ENCODE measurements around the gene ALDH1A3.

Gene ALDH1A3

GRCh38 chr15:100885811-100886210 lies 6.2 kb downstream of the ALDH1A3 start:
- no peak for DNase-seq

- DNase-seq, result no peak
Observed at GRCh38 chr15:100887211-100887913, 7.7 kb downstream of the ALDH1A3 start.

- DNase-seq, result no peak
Observed at GRCh38 chr15:100889385-100890050, 9.9 kb downstream of the ALDH1A3 start.

DNA sequence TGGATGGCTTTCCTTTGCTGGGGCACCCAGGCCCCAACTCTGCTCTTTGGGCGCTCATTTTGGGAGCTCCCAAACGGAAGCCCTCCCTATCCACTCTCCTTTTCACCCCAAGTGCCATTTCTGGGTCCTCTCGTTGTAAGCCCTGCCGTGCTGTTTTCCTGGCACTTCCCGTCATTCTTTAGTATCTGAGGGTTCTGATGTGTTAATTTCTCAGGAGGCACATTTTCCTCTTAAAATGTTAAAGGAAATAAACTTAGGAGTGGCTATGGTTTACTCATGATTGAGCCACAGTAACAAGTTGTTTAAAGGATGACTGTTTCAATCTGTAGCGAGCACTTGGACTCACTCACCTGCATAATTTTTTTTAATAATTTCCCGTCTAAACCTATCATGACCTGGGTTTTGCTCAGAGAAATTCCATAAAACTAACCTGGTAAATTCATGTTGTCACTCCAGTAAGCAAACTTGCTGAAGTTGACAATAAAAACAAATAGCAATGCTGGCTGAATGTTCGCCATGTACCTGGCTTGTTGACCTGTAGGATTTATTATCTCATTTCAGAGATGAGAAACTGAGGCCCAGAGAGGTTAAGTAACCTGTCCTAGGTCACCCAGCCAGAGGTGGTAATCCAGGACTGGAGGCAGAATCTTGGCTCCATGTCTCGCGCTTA lies 10.6 kb downstream of the ALDH1A3 start:
- no peak for DNase-seq

GRCh38 chr15:100890850-100891249 lies 11.2 kb downstream of the ALDH1A3 start:
- DNase-seq, result no peak

GRCh38 chr15:100891307-100892012 lies 11.8 kb downstream of the ALDH1A3 start:
- DNase-seq, result no peak

- DNase-seq, result no peak
Observed at GRCh38 chr15:100892013-100892355, 12.4 kb downstream of the ALDH1A3 start.

GRCh38 chr15:100893261-100893963 lies 13.8 kb downstream of the ALDH1A3 start:
- no peak for DNase-seq

GRCh38 chr15:100893964-100894295 lies 14.3 kb downstream of the ALDH1A3 start:
- no peak for DNase-seq

- no peak for DNase-seq
Observed at GRCh38 chr15:100895721-100896120, 16.1 kb downstream of the ALDH1A3 start.

DNA sequence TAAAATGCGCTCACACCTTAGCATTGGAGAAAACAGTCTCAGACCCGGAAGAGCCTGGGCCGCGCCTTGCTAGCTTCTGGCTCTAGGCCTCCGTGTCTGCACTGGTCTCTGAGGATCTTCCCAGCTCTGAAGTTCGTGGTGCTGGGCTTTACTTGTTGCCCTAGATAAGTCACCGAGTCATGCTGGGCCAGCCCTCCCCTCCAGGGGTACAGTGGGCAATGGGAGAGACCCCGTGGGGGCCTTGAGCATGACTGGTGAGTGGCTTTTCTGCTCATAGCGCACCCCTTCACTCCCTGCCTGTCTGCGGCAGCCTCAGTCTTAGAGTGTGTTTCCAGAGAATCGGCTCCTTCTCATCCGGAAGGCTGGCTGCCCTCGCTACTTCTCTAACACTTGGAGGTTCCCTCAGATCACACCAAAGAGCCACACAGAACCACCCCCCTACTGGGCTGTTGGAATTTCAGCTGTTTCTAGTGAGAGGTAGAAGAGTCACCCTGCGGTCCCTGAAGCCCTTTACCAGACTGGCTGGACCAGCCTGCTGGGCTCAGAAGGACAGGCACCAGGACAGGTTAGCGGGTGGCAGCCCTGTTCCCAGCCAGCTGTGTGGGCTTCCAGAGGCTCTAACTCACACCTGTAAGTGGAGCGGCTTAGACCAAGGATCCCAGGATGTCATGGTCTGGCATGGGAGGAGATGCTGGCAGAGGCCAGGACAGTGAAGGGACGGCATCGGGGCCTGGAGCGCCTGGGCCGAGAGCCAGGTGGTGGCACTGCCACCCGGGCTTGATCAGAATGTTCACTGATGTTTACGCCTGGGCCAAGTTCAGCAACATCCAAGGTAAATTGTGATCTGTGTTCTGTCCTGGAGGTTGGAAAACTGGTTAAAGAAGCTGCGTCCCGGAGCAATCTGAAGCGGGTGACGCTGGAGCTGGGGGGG lies 17.9 kb downstream of the ALDH1A3 start:
- DNase-seq, result no peak

DNA sequence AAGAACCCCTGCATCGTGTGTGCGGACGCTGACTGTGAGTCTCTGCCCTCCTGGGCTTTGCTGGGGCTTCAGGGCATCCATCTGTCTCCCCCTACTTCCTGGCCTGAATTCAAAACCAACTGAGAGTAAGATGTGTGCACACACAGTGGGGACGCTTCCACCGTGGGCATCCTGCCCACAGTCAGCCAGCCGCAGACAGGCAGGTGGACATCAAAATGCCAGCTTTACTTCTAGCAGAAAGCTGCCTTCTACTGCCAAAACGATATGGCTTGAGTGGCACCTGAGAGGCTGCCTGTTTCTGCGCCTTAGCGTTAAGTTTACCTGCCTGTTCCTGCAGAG lies 18.5 kb downstream of the ALDH1A3 start:
- DNase-seq, result no peak

- no peak for DNase-seq
Observed at GRCh38 chr15:100898661-100899462, 19.2 kb downstream of the ALDH1A3 start.

DNA sequence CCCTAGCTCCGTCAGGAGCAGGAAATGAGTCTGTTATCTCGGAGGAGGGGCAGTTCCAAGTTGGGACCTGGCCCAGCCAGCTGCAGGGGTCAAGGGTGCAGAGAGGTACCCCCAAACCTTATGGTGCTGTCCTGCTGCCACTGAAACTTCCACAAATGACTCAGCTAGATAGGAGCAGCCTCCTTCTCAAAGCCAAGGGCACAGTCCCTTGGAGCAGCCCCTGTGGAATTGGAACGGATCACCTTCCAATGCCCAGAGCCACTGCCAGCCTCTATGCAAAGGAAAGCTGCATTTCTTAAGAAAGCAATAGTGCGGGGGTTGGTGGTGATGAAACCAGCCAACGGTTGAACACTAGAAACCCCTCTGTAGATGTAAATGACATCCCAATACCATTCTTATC lies 20.0 kb downstream of the ALDH1A3 start:
- DNase-seq, result no peak

DNA sequence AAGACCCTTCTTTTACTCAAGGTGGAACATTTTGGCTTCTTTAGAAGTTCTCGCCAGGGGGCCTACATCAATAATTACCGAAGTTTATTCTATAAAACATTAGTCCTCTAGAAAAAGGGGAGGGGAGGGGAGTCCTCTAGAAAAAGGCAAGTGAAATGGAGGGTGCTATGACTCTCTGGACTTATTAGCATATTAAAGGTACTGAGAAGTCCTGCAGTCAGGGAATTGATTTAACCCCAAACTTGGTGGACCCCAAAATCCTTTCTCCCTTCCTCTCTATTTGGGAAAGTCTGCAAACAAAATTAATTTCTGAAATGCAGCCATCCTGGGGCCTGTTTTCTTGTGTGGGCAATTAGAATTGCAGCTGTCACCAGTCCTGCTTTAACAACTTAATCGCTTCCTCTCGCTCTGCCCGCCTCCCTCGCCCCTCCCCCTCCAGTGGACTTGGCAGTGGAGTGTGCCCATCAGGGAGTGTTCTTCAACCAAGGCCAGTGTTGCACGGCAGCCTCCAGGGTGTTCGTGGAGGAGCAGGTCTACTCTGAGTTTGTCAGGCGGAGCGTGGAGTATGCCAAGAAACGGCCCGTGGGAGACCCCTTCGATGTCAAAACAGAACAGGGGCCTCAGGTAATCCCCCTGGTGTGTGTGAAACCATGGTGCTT lies 20.6 kb downstream of the ALDH1A3 start:
- no peak for DNase-seq

DNA sequence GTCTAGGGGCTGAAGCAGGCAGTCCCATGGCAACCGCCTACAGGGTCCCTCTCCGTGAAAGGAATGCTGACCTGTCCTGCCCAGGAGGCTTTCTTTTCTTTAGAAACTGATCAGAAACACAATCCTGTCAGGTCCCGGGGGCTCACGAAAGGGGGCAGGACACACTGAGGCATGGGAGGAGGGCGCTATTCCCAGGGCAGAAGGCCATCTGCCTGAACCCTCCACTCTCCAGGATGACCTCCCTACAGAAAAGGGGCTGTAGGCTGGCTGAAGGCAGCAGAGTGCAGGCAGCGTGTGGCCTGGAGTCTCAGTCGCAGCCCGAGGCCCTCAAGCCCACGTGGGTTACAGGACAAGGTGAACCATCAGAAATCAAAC lies 21.2 kb downstream of the ALDH1A3 start:
- DNase-seq, result no peak

- no peak for DNase-seq
Observed at GRCh38 chr15:100901296-100901695, 21.7 kb downstream of the ALDH1A3 start.

GRCh38 chr15:100901702-100902435 lies 22.2 kb downstream of the ALDH1A3 start:
- DNase-seq, result no peak

- DNase-seq, result peak; percentile 70
Observed at GRCh38 chr15:100902436-100903167, 23.0 kb downstream of the ALDH1A3 start.
